ENCODE results near the gene PBX4. TPM values are rescaled to one million over a fixed set of nuclear protein-coding genes. Genes with fewer than 3 reads are reported as not detected.

Gene PBX4
- total RNA-seq, 2 donors from 2014 or later = 49.7 to 58.4 TPM

GRCh38 chr19:19584356-19584755, 34.1 kb downstream of the PBX4 start:
- Mint-ChIP-seq H3K27ac (no peak overlapping the region), H3K4me3 (no peak overlapping the region), H3K4me1 (peaks cover 20% of the 10 kb centered on the region), H3K27me3 (no peaks in the 10 kb centered on the region), H3K36me3 (ENCODE audit: low read depth) (peaks cover 2% of the 10 kb centered on the region)
- DNase-seq (no peak), ATAC-seq (no peak)
- H3K9me3 ChIP-seq (ENCODE audit: control insufficient read depth, low read length, poor library complexity, severe bottlenecking) = no peaks in the 10 kb centered on the region

DNA sequence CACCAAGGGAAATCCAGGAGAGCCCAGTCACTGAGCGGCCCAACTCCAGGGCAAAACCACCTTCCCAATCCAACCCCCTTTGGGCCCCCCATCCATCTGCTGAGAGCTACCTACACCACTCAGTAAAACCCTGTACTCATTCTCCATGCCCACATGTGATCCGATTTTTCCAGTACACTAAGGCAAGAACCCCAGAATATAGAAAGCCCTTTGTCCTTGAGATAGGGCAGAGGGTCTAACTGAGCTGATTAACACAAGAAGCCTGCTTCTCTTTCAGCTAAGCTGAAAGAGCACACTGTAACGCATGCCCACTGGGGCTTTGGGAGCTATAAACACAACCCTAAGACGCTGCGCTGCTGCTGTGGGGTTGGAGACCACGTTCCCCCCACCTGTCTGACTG, 36.0 kb downstream of the PBX4 start:
- H3K9me3 ChIP-seq (ENCODE audit: control insufficient read depth, low read length, poor library complexity, severe bottlenecking) = no peaks in the 10 kb centered on the region
- peak overlapping the region; percentile 79 for H3K27ac Mint-ChIP-seq
- H3K36me3 Mint-ChIP-seq (ENCODE audit: low read depth) = peaks cover 2% of the 10 kb centered on the region
- DNase-seq (no peak), ATAC-seq (no peak)
- no peak overlapping the region for H3K4me3 Mint-ChIP-seq
- no peaks in the 10 kb centered on the region for H3K27me3 Mint-ChIP-seq
- H3K4me1 Mint-ChIP-seq = peaks cover 16% of the 10 kb centered on the region

- no peaks in the 10 kb centered on the region for H3K27me3 Mint-ChIP-seq
- DNase-seq = no peak
- H3K4me1 Mint-ChIP-seq = peaks cover 16% of the 10 kb centered on the region
- H3K9me3 ChIP-seq (ENCODE audit: control insufficient read depth, low read length, poor library complexity, severe bottlenecking) = no peaks in the 10 kb centered on the region
- H3K4me3 Mint-ChIP-seq = no peak overlapping the region
- H3K36me3 Mint-ChIP-seq (ENCODE audit: low read depth) = peaks cover 2% of the 10 kb centered on the region
- peak overlapping the region; percentile 79 for H3K27ac Mint-ChIP-seq
- ATAC-seq = no peak
These were observed 37.1 kb downstream of the PBX4 start for GRCh38 chr19:19581391-19581790.

DNA sequence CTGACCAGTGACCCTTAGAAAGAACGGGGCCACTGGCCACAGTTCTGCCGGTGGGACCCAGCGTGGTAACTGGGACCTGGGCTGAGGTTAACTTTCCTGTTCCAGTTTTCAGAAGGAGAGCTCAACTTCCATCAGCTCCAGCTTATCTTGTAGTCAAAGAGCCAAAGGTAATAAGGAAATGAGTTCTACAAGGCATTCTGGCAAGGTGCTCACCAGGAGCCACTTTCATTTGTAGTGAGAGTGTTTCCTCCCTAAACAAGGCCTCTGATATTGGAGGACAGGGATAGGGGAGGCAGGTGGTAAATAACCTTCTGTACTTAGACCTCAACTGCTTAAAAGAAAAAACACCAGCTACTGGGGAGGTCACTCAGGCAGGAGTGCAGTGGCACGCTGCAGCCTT, 38.1 kb downstream of the PBX4 start:
- Mint-ChIP-seq H3K4me3 (no peak overlapping the region), H3K4me1 (peaks cover 15% of the 10 kb centered on the region), H3K27ac (no peak overlapping the region), H3K27me3 (no peaks in the 10 kb centered on the region), H3K36me3 (ENCODE audit: low read depth) (no peaks in the 10 kb centered on the region)
- no peaks in the 10 kb centered on the region for H3K9me3 ChIP-seq (ENCODE audit: control insufficient read depth, low read length, poor library complexity, severe bottlenecking)
- ATAC-seq = no peak
- DNase-seq = no peak

DNA sequence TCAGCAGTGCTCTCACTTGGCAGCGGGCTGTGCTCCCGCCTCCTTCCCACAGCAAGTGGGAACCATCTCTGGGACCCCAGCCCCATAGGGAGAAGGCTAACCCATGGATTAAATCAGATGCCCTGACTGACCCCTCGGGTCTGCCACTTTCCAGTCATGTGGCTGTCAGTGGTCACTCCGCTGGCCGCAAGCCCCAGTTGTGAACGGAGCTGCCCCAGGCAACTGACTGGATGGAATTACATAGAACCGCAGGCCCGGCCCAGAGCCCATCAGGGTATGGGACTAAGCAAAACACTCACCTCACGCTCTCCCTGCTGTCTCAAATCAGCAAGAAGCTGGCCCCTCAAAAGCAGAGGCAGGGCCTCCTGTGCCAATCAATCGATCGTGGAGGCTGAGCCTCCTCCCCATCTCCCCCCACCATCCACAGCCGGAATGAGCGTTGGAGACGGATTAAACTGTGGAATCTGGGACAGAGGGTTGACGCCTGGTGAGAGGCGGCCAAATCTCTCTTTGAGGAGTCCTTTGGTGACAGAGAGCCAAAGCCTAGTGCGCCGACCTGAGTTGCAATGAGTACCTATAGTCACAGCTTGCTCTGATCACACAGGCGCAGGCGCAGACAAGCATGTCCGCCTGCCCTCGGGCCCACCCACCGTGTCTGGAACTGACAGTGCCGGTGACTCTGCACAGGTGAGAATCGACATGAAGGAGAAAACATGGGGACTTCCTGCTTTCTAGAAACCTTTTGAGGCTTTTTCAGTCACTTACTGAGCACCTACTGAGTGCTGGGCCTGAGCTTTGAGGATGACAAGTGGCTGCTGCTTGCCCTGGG, 38.7 kb downstream of the PBX4 start:
- Mint-ChIP-seq H3K4me3 (no peak overlapping the region), H3K36me3 (ENCODE audit: low read depth) (no peaks in the 10 kb centered on the region), H3K27me3 (no peaks in the 10 kb centered on the region), H3K27ac (no peak overlapping the region), H3K4me1 (peaks cover 16% of the 10 kb centered on the region)
- H3K9me3 ChIP-seq (ENCODE audit: control insufficient read depth, low read length, poor library complexity, severe bottlenecking) = no peaks in the 10 kb centered on the region
- DNase-seq = no peak
- no peak for ATAC-seq

DNA sequence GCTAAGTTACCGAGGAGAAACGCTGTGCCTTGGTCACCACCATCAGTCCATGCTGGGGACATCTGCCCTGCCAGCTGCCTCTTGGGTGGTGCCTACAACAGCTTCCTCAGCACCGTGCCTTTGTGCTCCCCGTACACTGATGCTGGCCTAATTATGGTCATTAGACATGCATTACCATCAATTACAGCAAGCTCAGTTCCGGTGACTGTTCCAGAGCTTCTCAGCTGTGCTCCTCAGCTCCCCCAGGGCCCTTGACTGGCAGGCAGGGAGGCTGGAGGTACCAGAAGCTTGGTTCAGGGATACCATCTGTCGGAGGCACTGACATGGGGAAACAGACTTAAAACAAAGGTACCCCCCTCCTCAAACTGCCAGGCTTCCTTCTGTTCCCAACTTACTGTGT, 40.2 kb downstream of the PBX4 start:
- H3K4me3 Mint-ChIP-seq = no peak overlapping the region
- H3K4me1 Mint-ChIP-seq = peaks cover 13% of the 10 kb centered on the region
- H3K36me3 Mint-ChIP-seq (ENCODE audit: low read depth) = peaks cover under 1% of the 10 kb centered on the region
- H3K27ac Mint-ChIP-seq = no peak overlapping the region
- no peak for ATAC-seq
- H3K27me3 Mint-ChIP-seq = no peaks in the 10 kb centered on the region
- no peaks in the 10 kb centered on the region for H3K9me3 ChIP-seq (ENCODE audit: control insufficient read depth, low read length, poor library complexity, severe bottlenecking)
- DNase-seq = no peak

DNA sequence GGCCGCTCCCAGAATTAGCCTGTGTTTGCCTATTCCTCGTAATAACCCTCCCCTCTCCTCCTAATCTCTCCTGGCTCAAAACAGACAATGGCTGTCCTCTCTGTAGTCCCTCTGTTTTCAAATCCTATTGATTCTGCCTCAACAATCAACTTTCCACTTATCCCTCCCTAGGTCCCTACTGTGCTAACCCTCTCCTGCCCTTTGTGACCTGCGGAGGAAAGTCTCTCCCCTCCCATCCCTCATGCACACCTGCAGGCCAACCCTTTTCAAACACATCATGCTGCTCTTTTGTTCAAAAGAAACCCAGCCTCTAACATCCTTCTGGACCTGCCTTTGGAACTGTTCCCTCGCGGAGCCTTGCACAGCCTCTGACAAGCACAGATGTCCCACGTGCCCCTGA, 43.1 kb downstream of the PBX4 start:
- Mint-ChIP-seq H3K4me1 (peaks cover 8% of the 10 kb centered on the region), H3K4me3 (no peak overlapping the region), H3K27me3 (no peaks in the 10 kb centered on the region), H3K36me3 (ENCODE audit: low read depth) (peaks cover 6% of the 10 kb centered on the region), H3K27ac (peak overlapping the region; percentile 61)
- ATAC-seq (no peak), DNase-seq (no peak)
- no peaks in the 10 kb centered on the region for H3K9me3 ChIP-seq (ENCODE audit: control insufficient read depth, low read length, poor library complexity, severe bottlenecking)

- Mint-ChIP-seq H3K27ac (peak overlapping the region; percentile 80), H3K4me3 (peak overlapping the region; percentile 53), H3K27me3 (no peaks in the 10 kb centered on the region), H3K4me1 (peaks cover 12% of the 10 kb centered on the region), H3K36me3 (ENCODE audit: low read depth) (peaks cover 11% of the 10 kb centered on the region)
- no peak for ATAC-seq
- no peak for DNase-seq
- no peaks in the 10 kb centered on the region for H3K9me3 ChIP-seq (ENCODE audit: control insufficient read depth, low read length, poor library complexity, severe bottlenecking)
These were observed 47.3 kb downstream of the PBX4 start for GRCh38 chr19:19571071-19571786.

DNA sequence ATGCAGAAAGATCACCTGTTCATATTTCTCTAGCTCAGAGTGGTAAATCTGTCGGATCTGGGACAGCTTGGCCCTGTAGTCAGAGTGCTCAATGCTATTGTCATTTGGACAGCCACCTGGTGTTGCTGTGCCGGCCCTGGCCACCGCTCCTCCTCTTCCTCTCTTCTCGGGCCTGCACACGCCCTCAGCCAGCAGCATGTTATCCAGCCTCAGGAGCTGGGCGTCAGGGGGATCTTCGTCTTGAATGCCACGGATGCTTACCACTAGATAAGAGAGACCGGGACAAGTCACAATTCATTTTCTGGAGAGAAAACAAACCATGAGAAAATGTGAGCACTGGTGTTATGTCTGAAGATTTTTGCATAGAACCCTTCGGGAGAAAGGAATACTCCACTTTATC, 47.9 kb downstream of the PBX4 start:
- Mint-ChIP-seq H3K27ac (peak overlapping the region; percentile 80), H3K4me1 (peaks cover 11% of the 10 kb centered on the region), H3K36me3 (ENCODE audit: low read depth) (peaks cover 11% of the 10 kb centered on the region), H3K27me3 (no peaks in the 10 kb centered on the region), H3K4me3 (no peak overlapping the region)
- ATAC-seq (no peak), DNase-seq (no peak)
- no peaks in the 10 kb centered on the region for H3K9me3 ChIP-seq (ENCODE audit: control insufficient read depth, low read length, poor library complexity, severe bottlenecking)

- H3K27ac Mint-ChIP-seq = peak overlapping the region; percentile 74
- peaks cover 11% of the 10 kb centered on the region for H3K36me3 Mint-ChIP-seq (ENCODE audit: low read depth)
- no peak for ATAC-seq
- H3K27me3 Mint-ChIP-seq = no peaks in the 10 kb centered on the region
- H3K4me3 Mint-ChIP-seq = no peak overlapping the region
- no peaks in the 10 kb centered on the region for H3K9me3 ChIP-seq (ENCODE audit: control insufficient read depth, low read length, poor library complexity, severe bottlenecking)
- H3K4me1 Mint-ChIP-seq = peaks cover 9% of the 10 kb centered on the region
- no peak for DNase-seq
These were observed 49.4 kb downstream of the PBX4 start for GRCh38 chr19:19568802-19569756.

GRCh38 chr19:19567391-19567790, 51.1 kb downstream of the PBX4 start:
- DNase-seq (no peak), ATAC-seq (no peak)
- peak overlapping the region; percentile 45 for H3K27ac Mint-ChIP-seq
- peaks cover 9% of the 10 kb centered on the region for H3K36me3 Mint-ChIP-seq (ENCODE audit: low read depth)
- peaks cover 12% of the 10 kb centered on the region for H3K4me1 Mint-ChIP-seq
- H3K27me3 Mint-ChIP-seq = no peaks in the 10 kb centered on the region
- no peak overlapping the region for H3K4me3 Mint-ChIP-seq
- H3K9me3 ChIP-seq (ENCODE audit: control insufficient read depth, low read length, poor library complexity, severe bottlenecking) = no peaks in the 10 kb centered on the region

DNA sequence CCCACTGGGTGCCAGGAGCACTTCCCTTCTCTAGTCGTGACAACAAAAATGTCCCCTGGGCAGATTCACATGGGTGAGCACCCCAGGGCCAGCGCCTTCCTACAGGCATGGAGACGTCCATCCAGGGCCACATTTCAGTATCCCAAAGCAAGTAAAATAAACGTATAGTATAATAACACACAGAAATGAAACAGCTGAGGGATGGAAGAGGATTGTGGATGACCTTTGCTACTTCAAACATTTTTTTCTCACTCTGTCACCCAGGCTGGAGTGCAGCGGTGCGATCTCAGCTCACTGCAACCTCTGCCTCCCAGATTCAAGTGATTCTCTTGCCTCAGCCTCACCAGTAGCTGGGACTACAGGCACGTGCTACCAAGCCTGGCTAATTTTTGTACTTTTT, 52.2 kb downstream of the PBX4 start:
- H3K9me3 ChIP-seq (ENCODE audit: control insufficient read depth, low read length, poor library complexity, severe bottlenecking) = no peaks in the 10 kb centered on the region
- Mint-ChIP-seq H3K4me3 (no peak overlapping the region), H3K27me3 (no peaks in the 10 kb centered on the region), H3K27ac (peak overlapping the region; percentile 45), H3K4me1 (peaks cover 15% of the 10 kb centered on the region), H3K36me3 (ENCODE audit: low read depth) (peaks cover 9% of the 10 kb centered on the region)
- no peak for ATAC-seq
- no peak for DNase-seq

DNA sequence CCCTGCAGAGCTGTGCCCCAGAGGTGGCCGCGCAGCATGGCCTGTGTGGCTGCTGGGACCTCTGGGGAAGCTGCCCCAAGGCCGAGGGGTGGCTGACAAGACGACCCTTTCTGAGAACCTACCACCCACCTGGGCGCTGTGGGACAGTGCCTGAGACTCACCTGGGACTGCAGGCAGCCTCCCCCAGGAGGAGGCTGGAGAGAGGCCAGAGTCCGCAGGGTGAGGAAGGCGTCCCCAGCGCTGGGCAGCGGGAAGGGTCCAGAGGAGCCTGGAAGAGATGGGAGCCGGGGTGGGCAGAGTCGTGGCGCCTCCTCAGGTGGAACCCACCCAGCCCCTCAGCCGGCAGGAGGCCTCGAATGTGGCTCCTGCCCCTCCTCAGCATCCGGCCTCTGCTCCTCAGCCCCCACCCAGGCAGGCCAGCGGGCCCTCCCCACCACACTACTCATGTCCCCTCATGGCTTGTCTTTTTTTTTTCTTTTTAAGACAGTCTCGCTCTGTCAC, 55.1 kb downstream of the PBX4 start:
- H3K36me3 Mint-ChIP-seq (ENCODE audit: low read depth) = peaks cover 7% of the 10 kb centered on the region
- ATAC-seq (peak; percentile 14), DNase-seq (no peak)
- peaks cover 24% of the 10 kb centered on the region for H3K4me1 Mint-ChIP-seq
- H3K27me3 Mint-ChIP-seq = no peaks in the 10 kb centered on the region
- peak overlapping the region; percentile 90 for H3K27ac Mint-ChIP-seq
- no peak overlapping the region for H3K4me3 Mint-ChIP-seq
- H3K9me3 ChIP-seq (ENCODE audit: control insufficient read depth, low read length, poor library complexity, severe bottlenecking) = no peaks in the 10 kb centered on the region
